ENCODE measurements around the gene RIN3.

The RIN3 gene

GRCh38 chr14:92657457-92658142, 144.0 kb downstream of the RIN3 start:
- TF ChIP-seq, protein P1, sequence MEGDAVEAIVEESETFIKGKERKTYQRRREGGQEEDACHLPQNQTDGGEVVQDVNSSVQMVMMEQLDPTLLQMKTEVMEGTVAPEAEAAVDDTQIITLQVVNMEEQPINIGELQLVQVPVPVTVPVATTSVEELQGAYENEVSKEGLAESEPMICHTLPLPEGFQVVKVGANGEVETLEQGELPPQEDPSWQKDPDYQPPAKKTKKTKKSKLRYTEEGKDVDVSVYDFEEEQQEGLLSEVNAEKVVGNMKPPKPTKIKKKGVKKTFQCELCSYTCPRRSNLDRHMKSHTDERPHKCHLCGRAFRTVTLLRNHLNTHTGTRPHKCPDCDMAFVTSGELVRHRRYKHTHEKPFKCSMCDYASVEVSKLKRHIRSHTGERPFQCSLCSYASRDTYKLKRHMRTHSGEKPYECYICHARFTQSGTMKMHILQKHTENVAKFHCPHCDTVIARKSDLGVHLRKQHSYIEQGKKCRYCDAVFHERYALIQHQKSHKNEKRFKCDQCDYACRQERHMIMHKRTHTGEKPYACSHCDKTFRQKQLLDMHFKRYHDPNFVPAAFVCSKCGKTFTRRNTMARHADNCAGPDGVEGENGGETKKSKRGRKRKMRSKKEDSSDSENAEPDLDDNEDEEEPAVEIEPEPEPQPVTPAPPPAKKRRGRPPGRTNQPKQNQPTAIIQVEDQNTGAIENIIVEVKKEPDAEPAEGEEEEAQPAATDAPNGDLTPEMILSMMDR (IDR thresholded peaks at IDR 0.05) = no peak

GRCh38 chr14:92658160-92658559, 144.6 kb downstream of the RIN3 start:
- TF ChIP-seq, protein P1 (IDR thresholded peaks at IDR 0.05) = no peak

DNA sequence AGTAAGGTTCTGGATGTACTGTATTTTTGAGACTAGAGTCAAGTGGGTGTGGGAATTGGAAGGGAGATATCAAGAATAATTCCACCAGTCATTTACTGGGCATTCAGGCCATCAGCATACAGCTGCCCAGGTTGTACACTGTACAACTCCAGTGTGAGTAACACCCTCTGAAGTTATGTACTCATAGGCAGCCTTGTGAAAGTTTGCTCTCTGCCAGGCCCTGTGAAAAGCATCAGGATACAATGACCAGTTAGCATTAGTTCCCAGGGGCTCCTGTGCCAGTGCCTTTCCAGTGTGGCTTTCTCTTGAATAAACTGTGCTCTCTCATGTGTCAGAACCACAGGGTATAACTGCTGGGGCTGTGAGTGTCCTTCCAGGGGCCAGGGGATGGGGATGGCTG, 145.1 kb downstream of the RIN3 start:
- TF ChIP-seq, protein P1 (IDR thresholded peaks at IDR 0.05) = no peak

GRCh38 chr14:92659765-92660561, 146.4 kb downstream of the RIN3 start:
- TF ChIP-seq, protein P1 (IDR thresholded peaks at IDR 0.05) = no peak

GRCh38 chr14:92660571-92660970, 147.0 kb downstream of the RIN3 start:
- TF ChIP-seq, protein P1 (IDR thresholded peaks at IDR 0.05) = no peak

DNA sequence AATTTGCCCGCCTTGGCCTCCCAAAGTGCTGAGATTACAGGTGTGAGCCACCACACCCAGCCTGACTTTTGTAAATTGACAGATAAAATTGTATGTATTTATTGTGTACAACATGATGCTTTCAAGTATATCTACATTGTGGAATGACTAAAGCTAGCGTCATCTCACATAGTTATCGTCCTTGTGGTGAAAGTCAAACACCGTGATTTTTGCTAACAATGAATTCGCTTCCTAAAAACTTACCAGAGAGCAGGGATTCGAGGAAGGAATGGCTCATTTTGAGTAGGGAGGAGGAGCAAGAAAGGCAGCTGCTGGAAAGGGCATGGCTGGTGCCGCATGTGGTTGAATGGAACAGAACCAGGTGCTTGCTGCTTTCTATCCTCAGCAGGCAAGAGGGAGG, 149.5 kb downstream of the RIN3 start:
- TF ChIP-seq, protein P1 (IDR thresholded peaks at IDR 0.05) = no peak

DNA sequence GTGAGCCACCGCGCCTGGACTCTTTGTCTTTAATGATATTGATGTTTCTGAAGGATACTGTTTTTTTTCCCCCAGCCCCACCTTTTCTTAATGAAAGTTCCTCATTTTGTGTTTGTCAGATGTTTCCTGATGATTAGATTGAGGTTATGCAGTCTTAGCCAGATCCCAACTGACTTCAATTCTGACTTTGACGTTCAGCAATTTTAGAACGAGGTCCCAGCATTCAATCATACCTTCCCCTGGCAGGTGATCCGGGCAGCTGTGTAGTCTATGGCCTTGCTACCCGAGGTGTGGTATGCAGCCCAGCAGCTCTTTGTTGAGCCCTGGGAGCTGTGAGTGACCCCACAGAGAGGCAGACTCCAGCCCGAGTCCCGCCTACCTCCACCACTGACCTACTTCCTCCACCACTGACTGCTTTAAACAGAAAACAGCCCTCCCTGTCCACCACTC, 152.1 kb downstream of the RIN3 start:
- TF ChIP-seq, protein P1 (IDR thresholded peaks at IDR 0.05) = no peak

Measured in LNCAP (cell line).